RWPE1 (cell line): ENCODE measurements around the gene AUTS2.

ENCODE experiments used
- CTCF ChIA-PET: fragments of 350-600 bp; sonication (Branson Sonifier 250); formaldehyde crosslinking; extraction: SDS; loops from one replicate; lab custom pipeline; 2021; lab: Yijun Ruan, JAX
- POLR2A ChIA-PET: fragments of 400-600 bp; formaldehyde crosslinking; extraction: SDS; loops from one replicate; lab custom pipeline; 2020; ENCODE audit warnings: antibody characterized with exemption; ENCODE audit not compliant: low non-redundant PET; lab: Yijun Ruan, JAX
- DNase-seq: peaks from one replicate; pipeline ENCODE4 v3.0.0; 2012; ENCODE audit warnings: low spot score
- H3K27ac ChIP-seq: fragments of 450-650 bp; 2 replicates; pipeline ENCODE4 v1.5.1; 2017
- TF ChIP-seq, protein P1 (sequence below): fragments of 450-650 bp; conservative IDR thresholded peaks from 2 replicates; pipeline ENCODE4 v1.5.1; 2017; ENCODE audit warnings: low read depth, mild to moderate bottlenecking

The AUTS2 gene

DNA sequence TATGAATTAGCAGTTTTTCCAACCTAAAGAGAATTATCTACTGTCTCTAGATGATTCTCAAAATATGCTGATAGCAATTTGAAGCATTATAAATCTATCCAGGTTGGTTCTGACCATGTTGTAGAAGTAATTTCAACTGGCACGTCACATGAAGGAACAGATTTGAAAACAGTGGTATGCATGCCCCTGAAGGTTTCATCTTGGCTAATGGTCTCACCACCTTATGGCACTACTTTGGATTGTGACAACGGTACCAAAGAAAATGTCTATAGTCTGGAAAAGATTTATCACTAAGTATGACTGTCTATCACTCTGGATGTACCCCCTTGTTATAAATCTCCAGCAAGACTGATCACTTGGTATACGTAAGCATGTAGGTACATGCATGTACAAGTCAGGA is 810.6 kb downstream of the AUTS2 start:
- DNase-seq: no peak
- POLR2A ChIA-PET: no interaction called here
- H3K27ac ChIP-seq: no peak overlapping the region
- CTCF ChIA-PET: no interaction called here
- TF ChIP-seq, protein P1, sequence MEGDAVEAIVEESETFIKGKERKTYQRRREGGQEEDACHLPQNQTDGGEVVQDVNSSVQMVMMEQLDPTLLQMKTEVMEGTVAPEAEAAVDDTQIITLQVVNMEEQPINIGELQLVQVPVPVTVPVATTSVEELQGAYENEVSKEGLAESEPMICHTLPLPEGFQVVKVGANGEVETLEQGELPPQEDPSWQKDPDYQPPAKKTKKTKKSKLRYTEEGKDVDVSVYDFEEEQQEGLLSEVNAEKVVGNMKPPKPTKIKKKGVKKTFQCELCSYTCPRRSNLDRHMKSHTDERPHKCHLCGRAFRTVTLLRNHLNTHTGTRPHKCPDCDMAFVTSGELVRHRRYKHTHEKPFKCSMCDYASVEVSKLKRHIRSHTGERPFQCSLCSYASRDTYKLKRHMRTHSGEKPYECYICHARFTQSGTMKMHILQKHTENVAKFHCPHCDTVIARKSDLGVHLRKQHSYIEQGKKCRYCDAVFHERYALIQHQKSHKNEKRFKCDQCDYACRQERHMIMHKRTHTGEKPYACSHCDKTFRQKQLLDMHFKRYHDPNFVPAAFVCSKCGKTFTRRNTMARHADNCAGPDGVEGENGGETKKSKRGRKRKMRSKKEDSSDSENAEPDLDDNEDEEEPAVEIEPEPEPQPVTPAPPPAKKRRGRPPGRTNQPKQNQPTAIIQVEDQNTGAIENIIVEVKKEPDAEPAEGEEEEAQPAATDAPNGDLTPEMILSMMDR: no peak

DNA sequence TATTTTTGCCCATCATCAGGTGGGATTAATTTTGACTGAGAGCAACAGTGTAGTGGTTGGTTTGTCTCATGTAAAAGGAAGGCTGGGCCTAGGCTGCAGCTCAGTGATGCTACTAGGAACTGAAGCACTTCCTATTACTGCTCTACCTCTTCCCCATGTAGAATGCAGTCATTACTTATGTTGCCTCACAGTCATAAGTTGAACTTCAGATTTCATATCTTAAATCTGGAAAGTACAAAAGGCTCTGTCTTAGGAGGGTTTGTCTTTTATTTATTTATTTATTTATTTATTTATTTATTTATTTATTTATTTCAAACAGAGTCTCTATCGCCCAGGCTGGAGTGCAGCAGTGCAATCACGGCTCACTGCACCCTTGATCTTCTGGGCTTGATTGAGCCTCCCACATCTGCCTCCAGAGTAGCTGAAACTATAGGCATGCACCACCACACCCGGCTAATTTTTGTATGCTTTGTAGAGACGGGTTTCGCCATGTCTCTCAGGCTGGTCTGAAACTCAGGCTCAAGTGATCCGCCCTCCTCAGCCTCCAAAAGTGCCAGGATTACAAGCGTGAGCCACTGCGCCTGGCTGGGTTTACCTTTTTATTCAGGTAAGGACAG is 812.0 kb downstream of the AUTS2 start:
- POLR2A ChIA-PET: no interaction called here
- TF ChIP-seq, protein P1: no peak
- no peak overlapping the region for H3K27ac ChIP-seq
- CTCF ChIA-PET: interaction anchor here (0.5 kb wide), 1 partner anchor 171 kb away, joined by 4 read pairs; no protein-coding TSS in a partner anchor
- no peak for DNase-seq

DNA sequence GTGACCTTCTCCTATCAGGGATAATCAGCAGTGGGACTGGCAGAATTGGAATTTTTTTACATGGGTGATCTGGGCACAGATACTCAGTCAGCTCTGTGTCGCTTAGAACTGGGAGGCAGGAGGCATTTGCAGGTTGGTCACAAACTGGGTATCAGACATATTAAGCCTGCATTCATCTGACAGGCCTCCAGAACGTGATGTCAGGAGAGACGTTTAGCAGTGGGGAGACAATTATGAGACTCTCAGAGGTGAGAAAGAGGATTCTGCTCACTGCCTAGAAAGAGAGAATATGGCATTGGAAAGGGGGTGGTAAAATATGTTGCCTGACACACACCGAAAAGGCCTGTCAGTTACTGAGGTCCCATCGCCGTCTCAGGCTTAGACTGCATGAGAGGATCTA is 816.1 kb downstream of the AUTS2 start:
- no peak for DNase-seq
- ChIA-PET POLR2A (no interaction called here), CTCF (interaction anchor here (0.6 to 0.7 kb wide), 2 partner anchors 38 to 98 kb away, joined by 3 read pairs; no protein-coding TSS in a partner anchor)
- no peak overlapping the region for H3K27ac ChIP-seq
- TF ChIP-seq, protein P1: no peak

DNA sequence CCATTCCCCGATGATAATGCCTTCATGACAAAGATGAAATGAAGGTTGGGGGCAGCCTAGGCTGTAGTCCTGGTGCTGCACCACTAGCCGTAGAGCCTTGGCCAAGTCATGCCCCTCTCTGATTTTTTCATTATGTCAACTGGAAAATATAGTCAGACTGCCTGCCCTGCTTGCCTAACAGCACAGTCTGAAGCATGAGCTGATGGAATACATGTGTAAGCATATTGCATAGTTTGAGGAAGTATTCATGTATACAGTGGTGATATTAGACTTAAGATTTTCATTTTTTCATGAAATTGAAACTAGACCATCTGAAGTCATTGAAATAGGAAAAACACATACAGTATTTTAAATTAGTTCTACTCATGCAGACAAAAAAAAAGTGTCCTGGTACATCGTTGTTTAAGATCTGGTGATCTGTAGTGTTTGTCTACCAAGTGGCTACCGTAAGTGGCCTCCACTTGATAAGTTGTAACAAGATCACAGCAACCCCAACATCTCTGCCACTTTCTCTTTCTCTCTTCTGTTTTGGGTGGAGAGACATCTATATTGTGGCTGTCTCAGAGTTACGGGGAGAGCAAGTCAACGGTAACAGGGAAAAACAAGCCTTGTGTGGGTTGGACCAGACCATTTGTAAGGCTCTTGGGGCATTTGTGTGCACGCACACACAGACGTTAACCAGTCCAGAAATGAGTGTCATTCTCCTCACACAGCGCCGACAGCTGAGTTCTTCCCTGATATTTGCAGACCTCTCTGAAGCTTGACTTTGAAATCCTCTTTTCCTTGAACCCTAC is 817.1 kb downstream of the AUTS2 start:
- POLR2A ChIA-PET: no interaction called here
- no peak for DNase-seq
- CTCF ChIA-PET: no interaction called here
- TF ChIP-seq, protein P1: no peak
- no peak overlapping the region for H3K27ac ChIP-seq

DNA sequence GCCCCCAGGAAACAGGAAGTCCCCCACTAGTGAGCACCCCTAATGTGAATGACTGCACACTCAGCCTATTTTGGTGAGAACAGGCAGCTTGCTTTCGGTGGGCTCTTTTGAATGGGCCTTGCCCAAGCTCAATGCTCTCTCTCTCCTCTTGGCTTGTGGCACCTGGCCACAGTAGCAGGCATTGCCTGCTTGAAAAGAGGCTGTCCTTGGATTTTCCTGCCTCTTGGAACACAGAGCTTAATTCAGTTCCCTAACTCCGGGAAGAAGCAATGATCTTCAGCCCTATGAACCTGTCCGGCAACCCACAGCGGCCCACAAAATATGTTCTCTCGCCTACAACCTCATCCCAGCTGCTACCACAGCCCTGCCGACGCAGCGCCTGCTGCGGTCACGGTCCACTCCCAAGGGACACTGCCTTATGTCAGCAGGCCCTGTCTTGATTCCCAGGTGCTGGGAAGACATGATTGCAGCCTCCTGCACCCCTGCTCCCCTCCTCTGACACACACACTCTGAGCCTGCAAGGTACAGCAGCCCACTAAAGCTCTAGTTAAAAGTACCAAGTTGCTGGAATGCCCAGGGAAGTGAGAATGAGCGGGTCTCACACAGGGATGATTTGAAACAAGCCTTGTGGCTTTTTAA is 818.2 kb downstream of the AUTS2 start:
- DNase-seq: no peak
- H3K27ac ChIP-seq: no peak overlapping the region
- ChIA-PET POLR2A (no interaction called here), CTCF (no interaction called here)
- TF ChIP-seq, protein P1: no peak

DNA sequence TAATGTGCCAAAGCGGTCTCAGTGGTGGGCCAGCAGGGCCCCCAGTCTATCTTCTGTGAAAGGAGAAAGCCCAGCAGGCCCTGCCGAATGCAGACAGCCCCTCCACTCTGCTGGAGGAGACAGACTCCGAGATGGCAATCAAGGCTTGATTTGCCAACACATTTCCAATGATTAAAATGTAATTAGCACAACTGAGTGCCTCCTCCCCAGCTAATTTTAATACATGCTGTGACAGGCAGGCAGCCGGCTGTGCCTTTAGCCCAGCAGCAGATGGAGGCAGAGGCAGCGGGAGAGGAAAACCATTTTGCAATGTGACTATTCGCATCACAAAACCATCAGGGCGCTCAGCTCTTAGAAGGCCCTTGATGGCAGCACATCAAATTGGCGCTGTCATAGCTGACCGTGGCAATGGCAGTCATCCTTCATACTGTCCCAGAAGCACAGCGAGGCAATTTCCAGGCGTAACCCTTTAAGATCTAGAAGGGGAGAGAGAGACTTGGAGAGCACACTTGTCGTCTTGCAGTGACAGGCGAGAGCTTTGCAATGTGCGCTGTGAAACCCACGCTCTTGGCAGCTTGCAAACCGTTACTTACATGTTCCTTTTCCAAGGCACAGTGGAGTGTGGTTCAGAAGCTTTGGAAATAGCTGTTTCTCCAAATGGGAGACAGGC is 818.8 kb downstream of the AUTS2 start:
- TF ChIP-seq, protein P1: no peak
- no peak overlapping the region for H3K27ac ChIP-seq
- ChIA-PET CTCF (no interaction called here), POLR2A (no interaction called here)
- DNase-seq: no peak
